Spleen (tissue), 7 donors: Measurements from ENCODE around the gene NLGN1.

ENCODE experiments used
- POLR2A ChIP-seq, 3 donors: fragments of 450-650 bp; IDR thresholded peaks; one replicate each; pipeline ENCODE4 v1.5.1; 2017; ENCODE audit warnings: antibody characterized with exemption in 3 of 3, mild to moderate bottlenecking in 1 of 3
- TF ChIP-seq, protein P1 (sequence below), 11 experiments: fragments of 200-600 bp in 7 of 11; fragments of 450-650 bp in 4 of 11; sonication (generic) in 4 of 11; IDR thresholded peaks in 8 of 11; conservative IDR thresholded peaks in 3 of 11; 1 replicate in 7 of 11; 2 replicates in 4 of 11; pipeline versions ENCODE4 v1.4.0 to v1.8.0; 2016 to 2021; ENCODE audit warnings: antibody characterized with exemption in 11 of 11, inconsistent platforms in 4 of 11, mild to moderate bottlenecking in 1 of 11
- donor health status: DM: no; HTN: no; CAD: no; lungs with moderate emphysema.
- donor health status: DM: no; HTN: no; CAD: no.
- donor health status: DM: no; HTN: no; CAD: no.

GRCh38 chr3:173702561-173702960 lies 305.0 kb downstream of the NLGN1 start:
- TF ChIP-seq, protein P1, sequence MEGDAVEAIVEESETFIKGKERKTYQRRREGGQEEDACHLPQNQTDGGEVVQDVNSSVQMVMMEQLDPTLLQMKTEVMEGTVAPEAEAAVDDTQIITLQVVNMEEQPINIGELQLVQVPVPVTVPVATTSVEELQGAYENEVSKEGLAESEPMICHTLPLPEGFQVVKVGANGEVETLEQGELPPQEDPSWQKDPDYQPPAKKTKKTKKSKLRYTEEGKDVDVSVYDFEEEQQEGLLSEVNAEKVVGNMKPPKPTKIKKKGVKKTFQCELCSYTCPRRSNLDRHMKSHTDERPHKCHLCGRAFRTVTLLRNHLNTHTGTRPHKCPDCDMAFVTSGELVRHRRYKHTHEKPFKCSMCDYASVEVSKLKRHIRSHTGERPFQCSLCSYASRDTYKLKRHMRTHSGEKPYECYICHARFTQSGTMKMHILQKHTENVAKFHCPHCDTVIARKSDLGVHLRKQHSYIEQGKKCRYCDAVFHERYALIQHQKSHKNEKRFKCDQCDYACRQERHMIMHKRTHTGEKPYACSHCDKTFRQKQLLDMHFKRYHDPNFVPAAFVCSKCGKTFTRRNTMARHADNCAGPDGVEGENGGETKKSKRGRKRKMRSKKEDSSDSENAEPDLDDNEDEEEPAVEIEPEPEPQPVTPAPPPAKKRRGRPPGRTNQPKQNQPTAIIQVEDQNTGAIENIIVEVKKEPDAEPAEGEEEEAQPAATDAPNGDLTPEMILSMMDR (IDR thresholded peaks at IDR 0.05 in 8 of 11, conservative IDR thresholded peaks at IDR 0.05 in 3 of 11), result no peak
- TF ChIP-seq POLR2A (IDR thresholded peaks at IDR 0.05), result no peak
